IMR-90 (cell line): ENCODE measurements around the gene TMC8. TPM values are rescaled to one million over a fixed set of nuclear protein-coding genes. Genes with fewer than 3 reads are reported as not detected.
A peak's percentile ranks its signal among the peaks of the same experiment; 100 is the strongest.

Experiments used
- ATAC-seq: fragments of 200-7000 bp; cut with Tn5 transposase; 2 replicates; pipeline ENCODE4 v1.9.1; 2020; ENCODE audit warnings: low read depth, mild to moderate bottlenecking, moderate library complexity
- BruUV-seq: library from RNA; stranded (reverse); fragments of 400-500 nt; replicated peaks from 2 replicates; lab custom pipeline; 2021; lab: Mats Ljungman, UMichigan
- CTCF ChIA-PET: fragments of 300-600 bp; formaldehyde crosslinking; extraction: SDS; loops from one replicate; lab custom pipeline; 2021; ENCODE audit warnings: antibody characterized with exemption; lab: Yijun Ruan, JAX
- POLR2A ChIA-PET: fragments of 300-600 bp; sonication (Branson Sonifier 250); formaldehyde crosslinking; loops from one replicate; lab custom pipeline; 2022; ENCODE audit warnings: antibody characterized with exemption; ENCODE audit not compliant: unreplicated experiment; lab: Charles Lee
- DNase-seq: peaks from one replicate; pipeline ENCODE4 v3.0.0; 2013
- H2AFZ ChIP-seq: replicated peaks from 2 replicates; pipeline ENCODE3; 2013; ENCODE audit warnings: low read length, mild to moderate bottlenecking; ENCODE audit not compliant: poor library complexity
- H2AK5ac ChIP-seq: 2 replicates; pipeline ENCODE4 v1.6.1; 2013; ENCODE audit warnings: low read depth, low read length, inconsistent platforms
- H2AK9ac ChIP-seq: replicated peaks from 2 replicates; pipeline ENCODE3; 2013; ENCODE audit warnings: mild to moderate bottlenecking, low read depth, low read length, moderate library complexity; ENCODE audit not compliant: poor library complexity
- H2BK120ac ChIP-seq: 2 replicates; pipeline ENCODE4 v1.6.1; 2013; ENCODE audit warnings: low read depth, low read length, inconsistent platforms
- H2BK15ac ChIP-seq: 3 replicates; pipeline ENCODE4 v1.6.1; 2013; ENCODE audit warnings: low read depth, low read length, inconsistent platforms
- H2BK20ac ChIP-seq: 2 replicates; pipeline ENCODE4 v1.6.1; 2013; ENCODE audit warnings: low read depth, mild to moderate bottlenecking, inconsistent platforms, low read length, moderate library complexity
- H2BK5ac ChIP-seq: 2 replicates; pipeline ENCODE4 v1.6.1; 2013; ENCODE audit warnings: mild to moderate bottlenecking, low read depth, low read length, inconsistent platforms; ENCODE audit not compliant: poor library complexity, severe bottlenecking
- H3K14ac ChIP-seq: replicated peaks from 2 replicates; pipeline ENCODE4 v1.6.1; 2013; ENCODE audit warnings: low read depth, low read length, inconsistent platforms
- H3K18ac ChIP-seq: 2 replicates; pipeline ENCODE4 v1.6.1; 2013; ENCODE audit warnings: low read depth, low read length, control low read depth
- H3K23ac ChIP-seq: 2 replicates; pipeline ENCODE4 v1.6.1; 2013; ENCODE audit warnings: low read depth, low read length, inconsistent platforms
- H3K27ac ChIP-seq: 2 replicates; pipeline ENCODE4 v1.5.1; 2013; ENCODE audit warnings: mild to moderate bottlenecking, control low read depth, low read length; ENCODE audit not compliant: insufficient read depth
- H3K27me3 ChIP-seq: 2 replicates; pipeline ENCODE4 v1.6.1; 2013; ENCODE audit warnings: low read length; ENCODE audit not compliant: control insufficient read depth, insufficient read depth
- H3K36me3 ChIP-seq: 2 replicates; pipeline ENCODE4 v1.6.1; 2013; ENCODE audit warnings: low read length, mixed read lengths; ENCODE audit not compliant: control insufficient read depth, insufficient read depth
- H3K4ac ChIP-seq: 2 replicates; pipeline ENCODE4 v1.6.1; 2013; ENCODE audit warnings: low read depth, low read length, inconsistent platforms
- H3K4me1 ChIP-seq: 2 replicates; pipeline ENCODE4 v1.6.1; 2013; ENCODE audit warnings: low read length, mixed read lengths; ENCODE audit not compliant: control insufficient read depth, insufficient read depth
- H3K4me2 ChIP-seq: 2 replicates; pipeline ENCODE4 v1.6.1; 2013; ENCODE audit warnings: low read depth, mild to moderate bottlenecking, control low read depth, low read length, moderate library complexity
- H3K4me3 ChIP-seq: 2 replicates; pipeline ENCODE4 v1.5.1; 2013; ENCODE audit warnings: low read depth, mild to moderate bottlenecking, control low read depth, low read length, moderate library complexity; ENCODE audit not compliant: insufficient read depth
- H3K56ac ChIP-seq: 2 replicates; pipeline ENCODE4 v1.6.1; 2013; ENCODE audit warnings: low read length, inconsistent platforms; ENCODE audit not compliant: insufficient read depth; ENCODE audit errors: extremely low read depth
- H3K79me1 ChIP-seq, 2 experiments: 2 replicates each; pipeline ENCODE4 v1.6.1; 2013; ENCODE audit warnings: low read length in 2 of 2, inconsistent platforms in 1 of 2, low read depth in 1 of 2
- H3K9ac ChIP-seq: 2 replicates; pipeline ENCODE4 v1.6.1; 2013; ENCODE audit warnings: low read depth, low read length, control low read depth
- H3K9me1 ChIP-seq: 2 replicates; pipeline ENCODE4 v1.6.1; 2013; ENCODE audit warnings: low read length, inconsistent platforms; ENCODE audit not compliant: insufficient read depth
- H3K9me3 ChIP-seq: 2 replicates; pipeline ENCODE4 v1.6.1; 2013; ENCODE audit warnings: low read length; ENCODE audit not compliant: control insufficient read depth, insufficient read depth
- H4K20me1 ChIP-seq: 2 replicates; pipeline ENCODE4 v1.6.1; 2013; ENCODE audit warnings: low read length, inconsistent platforms; ENCODE audit not compliant: insufficient read depth
- H4K5ac ChIP-seq: 2 replicates; pipeline ENCODE4 v1.6.1; 2013; ENCODE audit warnings: mild to moderate bottlenecking, low read depth, low read length, control low read depth
- H4K8ac ChIP-seq, 2 experiments: 2 replicates each; pipeline ENCODE4 v1.6.1; 2013; ENCODE audit warnings: low read depth in 2 of 2, low read length in 2 of 2, control low read depth in 1 of 2, inconsistent platforms in 1 of 2
- H4K91ac ChIP-seq: 2 replicates; pipeline ENCODE4 v1.6.1; 2013; ENCODE audit warnings: low read depth, low read length, inconsistent platforms; ENCODE audit not compliant: insufficient read depth
- BHLHE40 ChIP-seq: fragments of 150-350 bp; IDR thresholded peaks from 2 replicates; pipeline ENCODE4 v1.6.1; 2016; ENCODE audit warnings: mild to moderate bottlenecking, low read depth, low read length
- CEBPB ChIP-seq: IDR thresholded peaks from 2 replicates; pipeline ENCODE4 v1.6.1; 2012; ENCODE audit warnings: low read depth, low read length, improper control_type of control experiment
- CHD1 ChIP-seq: IDR thresholded peaks from 2 replicates; pipeline ENCODE4 v1.6.1; 2012; ENCODE audit warnings: low read depth, low read length, improper control_type of control experiment
- FOS ChIP-seq: fragments of 150-350 bp; IDR thresholded peaks from 2 replicates; pipeline ENCODE4 v1.6.1; 2016; ENCODE audit warnings: low read depth, low read length
- MAFK ChIP-seq: IDR thresholded peaks from 2 replicates; pipeline ENCODE4 v1.6.1; 2012; ENCODE audit warnings: low read depth, low read length, improper control_type of control experiment
- MAZ ChIP-seq: IDR thresholded peaks from 2 replicates; pipeline ENCODE4 v1.6.1; 2012; ENCODE audit warnings: low read depth, mild to moderate bottlenecking, low read length, improper control_type of control experiment, moderate library complexity, borderline replicate concordance
- MXI1 ChIP-seq: IDR thresholded peaks from 2 replicates; pipeline ENCODE4 v1.6.1; 2012; ENCODE audit warnings: low read depth, mild to moderate bottlenecking, low read length, moderate library complexity, borderline replicate concordance
- NFE2L2 ChIP-seq: fragments of 150-350 bp; IDR thresholded peaks from 2 replicates; pipeline ENCODE4 v1.6.1; 2016; ENCODE audit warnings: low read depth, mild to moderate bottlenecking, low read length
- POLR2A ChIP-seq: IDR thresholded peaks from 2 replicates; pipeline ENCODE4 v1.6.1; 2012; ENCODE audit warnings: mild to moderate bottlenecking, low read depth, low read length
- RAD21 ChIP-seq: IDR thresholded peaks from 2 replicates; pipeline ENCODE4 v1.6.1; 2012; ENCODE audit warnings: low read length, improper control_type of control experiment
- RCOR1 ChIP-seq: IDR thresholded peaks from 2 replicates; pipeline ENCODE4 v1.6.1; 2012; ENCODE audit warnings: mild to moderate bottlenecking, low read length, improper control_type of control experiment; ENCODE audit not compliant: insufficient replicate concordance
- RFX5 ChIP-seq: IDR thresholded peaks from 2 replicates; pipeline ENCODE4 v1.8.0; 2012; ENCODE audit warnings: low read depth, mild to moderate bottlenecking, low read length, moderate library complexity
- SMC3 ChIP-seq: fragments of 150-350 bp; IDR thresholded peaks from 2 replicates; pipeline ENCODE4 v1.6.1; 2016; ENCODE audit warnings: low read depth, mild to moderate bottlenecking, antibody characterized with exemption, low read length, moderate library complexity
- WGBS, 2 experiments: methylation state at CpG; one replicate each; pipeline versions ENCODE4 v1.1.5 to v1.1.7; 2013; ENCODE audit warnings: missing lambda C conversion rate in 2 of 2; ENCODE audit not compliant: insufficient read length in 1 of 2; ENCODE audit errors: extremely low coverage in 2 of 2; 5-methylcytosine and 5-hydroxymethylcytosine counted together
- dilution Hi-C: fragments of 300-500 bp; cut with HindIII; formaldehyde crosslinking; loops from one replicate; pipeline ENCODE4 v1.14.3; 2018; ENCODE audit warnings: low sequenced_read_pairs; ENCODE audit not compliant: unreplicated experiment
- in situ Hi-C: fragments of 300-500 bp; cut with MboI; formaldehyde crosslinking; loops from 3 replicates; pipeline ENCODE4 v1.14.3; 2019; ENCODE audit warnings: low sequenced_read_pairs, inconsistent platforms, mixed read lengths
- intact Hi-C: fragments of 100-400 bp; cut with micrococcal nuclease; formaldehyde crosslinking; loops from 2 replicates; pipeline ENCODE4 v1.10.0; 2022
- polyA plus RNA-seq, 3 experiments: library from polyadenylated mRNA; depleted of rRNA; stranded (reverse); fragments of >200 nt; gene quantifications; 2 replicates each; pipeline ENCODE4 v1.2.3, GENCODE V29; 2012; ENCODE audit warnings: low replicate concordance in 1 of 3
- total RNA-seq: library from RNA; depleted of rRNA; stranded (reverse); fragments of >200 nt; gene quantifications from 2 replicates; pipeline ENCODE4 v1.2.3, GENCODE V29; 2012
- TF ChIP-seq, protein P1 (sequence below): fragments of 150-350 bp; IDR thresholded peaks from 2 replicates; pipeline ENCODE4 v1.6.1; 2017; ENCODE audit warnings: mild to moderate bottlenecking, antibody characterized with exemption, low read length, low read depth
- TF ChIP-seq, protein P2 (sequence below): fragments of 150-350 bp; IDR thresholded peaks from 2 replicates; pipeline ENCODE4 v1.6.1; 2016; ENCODE audit warnings: low read depth, mild to moderate bottlenecking, low read length, moderate library complexity, borderline replicate concordance

Gene TMC8
- total and polyA plus RNA-seq, 2 of the 4 experiments (the other 2 are of a cell fraction): not detected

DNA sequence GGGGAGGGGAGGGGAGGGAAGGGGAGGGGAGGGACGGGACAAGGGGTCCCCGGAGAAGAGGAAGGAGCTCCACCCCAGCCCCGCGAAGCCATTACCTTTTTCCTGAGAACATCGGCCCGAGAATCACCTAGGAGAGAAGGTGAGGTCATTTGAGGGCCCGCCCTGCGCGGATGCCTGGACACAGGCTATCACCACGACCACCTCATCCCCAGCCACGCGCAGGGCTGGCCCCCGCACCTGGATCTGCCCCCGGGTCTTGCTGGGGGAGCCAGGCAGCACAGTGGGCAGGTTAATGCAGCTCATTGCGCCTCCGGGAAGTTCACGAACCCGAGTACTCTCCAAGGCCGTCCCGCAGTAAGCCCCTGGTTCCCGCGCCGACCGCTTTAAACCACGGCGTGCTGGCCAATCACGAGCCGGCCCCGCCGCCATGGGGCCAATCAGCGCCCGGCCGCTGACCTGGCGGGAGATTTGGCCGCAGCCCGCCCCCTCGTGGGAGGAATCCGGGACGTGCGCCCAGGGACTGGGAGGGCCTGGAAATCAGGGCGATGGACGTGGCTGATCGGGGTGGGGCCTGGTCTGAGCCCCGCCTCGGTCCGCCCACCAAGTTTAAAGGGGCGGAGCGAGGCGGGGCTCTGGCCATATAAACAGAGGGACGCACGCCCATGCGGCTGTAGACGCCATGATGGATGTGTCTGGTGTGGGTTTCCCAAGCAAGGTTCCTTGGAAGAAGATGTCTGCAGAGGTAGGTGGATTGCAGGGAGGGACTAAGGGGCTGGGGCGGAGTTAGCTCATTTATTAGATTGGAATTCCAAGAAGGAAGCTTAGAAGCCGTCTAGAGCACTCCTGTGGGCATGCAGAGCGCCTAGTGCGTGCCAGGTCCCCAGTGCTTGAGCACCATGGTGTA is 56.4 kb downstream of the TMC8 start, which contains the start of the genes AFMID and TK1:
Gene AFMID, plus strand, starts transcription at position 671 of the 904 bp plus-strand sequence. Its CDS starts 9 bp downstream, at position 680.
Gene TK1, minus strand, starts transcription at position 361 of the 904 bp plus-strand sequence. Its CDS starts 58 bp downstream, at position 303.
- Histone ChIP-seq H2AK9ac (peak within 1 kb of the TSS; percentile 67), H4K91ac (peak within 1 kb of the TSS; percentile 55; the same call in 1 of the 2 replicates), H2BK120ac (no peak within 1 kb of the TSS), H3K27me3 (no peaks in the 10 kb centered on the region), H2AK5ac (peak within 1 kb of the TSS; percentile 57; the same call in 1 of the 2 replicates), H4K20me1 (0 out of 2 replicates have a peak, but pooled peaks cover 6% of the 10 kb centered on the region), H3K9me1 (peaks cover 11% of the 10 kb centered on the region; the same call in 1 of the 2 replicates), H3K9ac (peak within 1 kb of the TSS; percentile 65; the same call in 1 of the 2 replicates), H2BK20ac (no peak within 1 kb of the TSS), H3K36me3 (peaks cover 3% of the 10 kb centered on the region), H3K23ac (no peak within 1 kb of the TSS), H3K4me2 (peak within 1 kb of the TSS; percentile 88), H3K4me3 (peak within 1 kb of the TSS; percentile 64), H3K9me3 (no peaks in the 10 kb centered on the region), H4K5ac (peak within 1 kb of the TSS; percentile 63), H3K18ac (no peak within 1 kb of the TSS), H4K8ac (peak within 1 kb of the TSS; percentile 56 to 80), H2AFZ (peak within 1 kb of the TSS; percentile 99), H3K4ac (peak within 1 kb of the TSS; percentile 34), H3K27ac (peak within 1 kb of the TSS; percentile 41; the same call in 1 of the 2 replicates), H3K79me1 (peaks cover 24 to 54% of the 10 kb centered on the region in 2 experiments), H3K4me1 (peaks cover 3% of the 10 kb centered on the region), H2BK5ac (peak within 1 kb of the TSS; percentile 20), H2BK15ac (no peak within 1 kb of the TSS), H3K14ac (peak within 1 kb of the TSS; percentile 57), H3K56ac (0 out of 2 replicates have a peak within 1 kb of the TSS, but pooled peaks have one; percentile 26)
- ATAC-seq: peak; percentile 99
- 8% methylated on average over 31 of the region's 57 CpGs; no CpG with 5 or more reads in 1 of the 2 experiments for WGBS, 2 experiments
- in situ Hi-C loops (no loop called here), dilution Hi-C loops (no loop called here), intact Hi-C loops (loop anchor here (1.0 kb wide), 1 partner anchor 53 kb away; no protein-coding TSS in a partner anchor)
- POLR2A ChIA-PET: no interaction called here
- BruUV-seq: no TSS peak
- CTCF ChIA-PET: no interaction called here
- DNase-seq: peak; percentile 95
- TF ChIP-seq RAD21 (no peak), RFX5 (no peak), CEBPB (peak; percentile 28; the same call in 1 of the 2 replicates), BHLHE40 (no peak), SMC3 (0 out of 2 replicates have a peak, but pooled peaks have one; percentile 23), POLR2A (peak; percentile 82), NFE2L2 (no peak), MAZ (peak; percentile 45; the same call in 1 of the 2 replicates), MAFK (no peak), CHD1 (no peak), FOS (peak; percentile 58; the same call in 1 of the 2 replicates), MXI1 (peak; percentile 93), RCOR1 (no peak)
- TF ChIP-seq, protein P1, sequence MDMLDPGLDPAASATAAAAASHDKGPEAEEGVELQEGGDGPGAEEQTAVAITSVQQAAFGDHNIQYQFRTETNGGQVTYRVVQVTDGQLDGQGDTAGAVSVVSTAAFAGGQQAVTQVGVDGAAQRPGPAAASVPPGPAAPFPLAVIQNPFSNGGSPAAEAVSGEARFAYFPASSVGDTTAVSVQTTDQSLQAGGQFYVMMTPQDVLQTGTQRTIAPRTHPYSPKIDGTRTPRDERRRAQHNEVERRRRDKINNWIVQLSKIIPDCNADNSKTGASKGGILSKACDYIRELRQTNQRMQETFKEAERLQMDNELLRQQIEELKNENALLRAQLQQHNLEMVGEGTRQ: peak; percentile 67
- TF ChIP-seq, protein P2, sequence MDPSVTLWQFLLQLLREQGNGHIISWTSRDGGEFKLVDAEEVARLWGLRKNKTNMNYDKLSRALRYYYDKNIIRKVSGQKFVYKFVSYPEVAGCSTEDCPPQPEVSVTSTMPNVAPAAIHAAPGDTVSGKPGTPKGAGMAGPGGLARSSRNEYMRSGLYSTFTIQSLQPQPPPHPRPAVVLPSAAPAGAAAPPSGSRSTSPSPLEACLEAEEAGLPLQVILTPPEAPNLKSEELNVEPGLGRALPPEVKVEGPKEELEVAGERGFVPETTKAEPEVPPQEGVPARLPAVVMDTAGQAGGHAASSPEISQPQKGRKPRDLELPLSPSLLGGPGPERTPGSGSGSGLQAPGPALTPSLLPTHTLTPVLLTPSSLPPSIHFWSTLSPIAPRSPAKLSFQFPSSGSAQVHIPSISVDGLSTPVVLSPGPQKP: no peak
